ENCODE measurements around the gene HOXC9. TPM values are rescaled to one million over a fixed set of nuclear protein-coding genes. Genes with fewer than 3 reads are reported as not detected.
A peak's percentile ranks its signal among the peaks of the same experiment; 100 is the strongest.

Gene HOXC9
- total and polyA plus RNA-seq, 9 of the 15 experiments (the other 6 are each of a cell fraction or from before 2014, with no cell fraction given): 1.1 to 10.5 (median 9.3) TPM

DNA sequence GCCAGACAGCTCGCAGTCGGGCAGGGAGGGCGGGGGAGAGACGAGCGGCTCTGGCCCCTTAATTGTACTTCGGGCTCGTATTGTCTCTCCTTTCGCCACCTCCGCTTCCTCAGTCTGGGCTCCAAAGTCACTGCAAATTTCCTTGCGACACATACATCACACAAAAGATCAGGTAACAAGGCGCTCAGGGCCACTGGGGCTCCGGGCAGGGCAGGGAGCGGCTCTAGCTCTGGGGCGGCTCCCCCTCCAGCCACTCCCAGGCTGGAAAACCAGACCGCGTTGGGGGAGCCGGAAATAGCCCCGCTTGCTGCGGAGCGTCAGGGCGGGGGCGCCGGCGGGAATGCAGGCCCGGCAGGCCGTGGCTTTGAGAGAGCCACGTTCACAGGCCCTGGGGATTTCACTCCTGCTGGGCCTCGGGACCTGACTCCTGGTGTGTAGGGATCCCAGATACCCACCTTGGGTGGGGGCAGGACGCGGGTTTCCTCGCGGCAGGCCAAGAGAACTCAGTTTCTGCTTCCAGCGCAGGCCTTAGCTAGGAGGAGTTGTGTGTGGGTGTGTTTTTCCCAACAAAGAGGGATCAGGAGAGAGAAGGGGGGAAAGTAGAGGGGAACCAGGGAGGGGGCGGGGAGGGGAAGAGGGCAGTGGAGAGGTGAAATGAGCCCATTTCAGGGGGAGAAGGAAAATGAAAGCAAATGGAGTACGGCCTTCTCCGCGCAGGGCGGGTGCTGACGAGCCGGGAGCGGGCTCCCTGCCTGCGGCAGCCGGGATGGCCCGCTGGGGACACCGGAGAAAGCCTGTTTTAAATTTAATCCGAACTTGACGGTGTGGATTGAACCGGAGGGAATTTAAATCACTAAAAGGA, 4.4 kb upstream of the HOXC9 start (continued):
- TF ChIP-seq, protein P1, sequence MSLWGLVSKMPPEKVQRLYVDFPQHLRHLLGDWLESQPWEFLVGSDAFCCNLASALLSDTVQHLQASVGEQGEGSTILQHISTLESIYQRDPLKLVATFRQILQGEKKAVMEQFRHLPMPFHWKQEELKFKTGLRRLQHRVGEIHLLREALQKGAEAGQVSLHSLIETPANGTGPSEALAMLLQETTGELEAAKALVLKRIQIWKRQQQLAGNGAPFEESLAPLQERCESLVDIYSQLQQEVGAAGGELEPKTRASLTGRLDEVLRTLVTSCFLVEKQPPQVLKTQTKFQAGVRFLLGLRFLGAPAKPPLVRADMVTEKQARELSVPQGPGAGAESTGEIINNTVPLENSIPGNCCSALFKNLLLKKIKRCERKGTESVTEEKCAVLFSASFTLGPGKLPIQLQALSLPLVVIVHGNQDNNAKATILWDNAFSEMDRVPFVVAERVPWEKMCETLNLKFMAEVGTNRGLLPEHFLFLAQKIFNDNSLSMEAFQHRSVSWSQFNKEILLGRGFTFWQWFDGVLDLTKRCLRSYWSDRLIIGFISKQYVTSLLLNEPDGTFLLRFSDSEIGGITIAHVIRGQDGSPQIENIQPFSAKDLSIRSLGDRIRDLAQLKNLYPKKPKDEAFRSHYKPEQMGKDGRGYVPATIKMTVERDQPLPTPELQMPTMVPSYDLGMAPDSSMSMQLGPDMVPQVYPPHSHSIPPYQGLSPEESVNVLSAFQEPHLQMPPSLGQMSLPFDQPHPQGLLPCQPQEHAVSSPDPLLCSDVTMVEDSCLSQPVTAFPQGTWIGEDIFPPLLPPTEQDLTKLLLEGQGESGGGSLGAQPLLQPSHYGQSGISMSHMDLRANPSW (CRISPR knock-in tag; IDR thresholded peaks at IDR 0.05): no peak
- TF ChIP-seq ELF4 (CRISPR knock-in tag; IDR thresholded peaks at IDR 0.05) (no peak), SP1 (CRISPR knock-in tag; IDR thresholded peaks at IDR 0.05) (peak; percentile 52; the same call in 1 of the 2 replicates), PURB (CRISPR knock-in tag; IDR thresholded peaks at IDR 0.05; ENCODE audit: low read depth) (no peak), POLR2AphosphoS5 (IDR thresholded peaks at IDR 0.05; ENCODE audit: control insufficient read depth, insufficient read depth, low read depth, low read length) (peak; percentile 84), ZNF561 (CRISPR knock-in tag; conservative IDR thresholded peaks at IDR 0.05) (no peak), ASH1L (IDR thresholded peaks at IDR 0.05; ENCODE audit: borderline replicate concordance, low read depth, partially characterized antibody) (no peak), CBX5 (IDR thresholded peaks at IDR 0.05; ENCODE audit: borderline replicate concordance, low read depth) (no peak), YY1 (IDR thresholded peaks at IDR 0.05; ENCODE audit: borderline replicate concordance in 1 of 3, control insufficient read depth in 1 of 3, extremely low read depth in 1 of 3, insufficient read depth in 3 of 3, insufficient read length in 1 of 3, insufficient replicate concordance in 2 of 3, low read depth in 1 of 3, low read length in 2 of 3) (peak in 2 of 3 experiments; percentile 72 to 86), GTF2A2 (tag; IDR thresholded peaks at IDR 0.05) (no peak; the same call in 1 of the 2 replicates), PHTF2 (CRISPR knock-in tag; IDR thresholded peaks at IDR 0.05) (no peak), ZNF124 (CRISPR knock-in tag; IDR thresholded peaks at IDR 0.05) (no peak), RBM15 (IDR thresholded peaks at IDR 0.05; ENCODE audit: insufficient read depth, low read length) (no peak), LCOR (CRISPR knock-in tag; IDR thresholded peaks at IDR 0.05) (peak; percentile 29; the same call in 1 of the 2 replicates), CHD2 (IDR thresholded peaks at IDR 0.05; ENCODE audit: low read depth, low read length) (no peak)
- TF ChIP-seq, protein P2, sequence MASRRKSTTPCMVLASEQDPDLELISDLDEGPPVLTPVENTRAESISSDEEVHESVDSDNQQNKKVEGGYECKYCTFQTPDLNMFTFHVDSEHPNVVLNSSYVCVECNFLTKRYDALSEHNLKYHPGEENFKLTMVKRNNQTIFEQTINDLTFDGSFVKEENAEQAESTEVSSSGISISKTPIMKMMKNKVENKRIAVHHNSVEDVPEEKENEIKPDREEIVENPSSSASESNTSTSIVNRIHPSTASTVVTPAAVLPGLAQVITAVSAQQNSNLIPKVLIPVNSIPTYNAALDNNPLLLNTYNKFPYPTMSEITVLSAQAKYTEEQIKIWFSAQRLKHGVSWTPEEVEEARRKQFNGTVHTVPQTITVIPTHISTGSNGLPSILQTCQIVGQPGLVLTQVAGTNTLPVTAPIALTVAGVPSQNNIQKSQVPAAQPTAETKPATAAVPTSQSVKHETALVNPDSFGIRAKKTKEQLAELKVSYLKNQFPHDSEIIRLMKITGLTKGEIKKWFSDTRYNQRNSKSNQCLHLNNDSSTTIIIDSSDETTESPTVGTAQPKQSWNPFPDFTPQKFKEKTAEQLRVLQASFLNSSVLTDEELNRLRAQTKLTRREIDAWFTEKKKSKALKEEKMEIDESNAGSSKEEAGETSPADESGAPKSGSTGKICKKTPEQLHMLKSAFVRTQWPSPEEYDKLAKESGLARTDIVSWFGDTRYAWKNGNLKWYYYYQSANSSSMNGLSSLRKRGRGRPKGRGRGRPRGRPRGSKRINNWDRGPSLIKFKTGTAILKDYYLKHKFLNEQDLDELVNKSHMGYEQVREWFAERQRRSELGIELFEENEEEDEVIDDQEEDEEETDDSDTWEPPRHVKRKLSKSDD (conservative IDR thresholded peaks at IDR 0.05; ENCODE audit: low read length): no peak
- TF ChIP-seq, protein P3, sequence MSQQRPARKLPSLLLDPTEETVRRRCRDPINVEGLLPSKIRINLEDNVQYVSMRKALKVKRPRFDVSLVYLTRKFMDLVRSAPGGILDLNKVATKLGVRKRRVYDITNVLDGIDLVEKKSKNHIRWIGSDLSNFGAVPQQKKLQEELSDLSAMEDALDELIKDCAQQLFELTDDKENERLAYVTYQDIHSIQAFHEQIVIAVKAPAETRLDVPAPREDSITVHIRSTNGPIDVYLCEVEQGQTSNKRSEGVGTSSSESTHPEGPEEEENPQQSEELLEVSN (IDR thresholded peaks at IDR 0.05; ENCODE audit: borderline replicate concordance in 1 of 2, extremely low read depth in 1 of 2, insufficient read depth in 1 of 2, insufficient read length in 1 of 2, low read depth in 1 of 2, low read length in 1 of 2, poor library complexity in 1 of 2, severe bottlenecking in 1 of 2): peak; percentile 33 to 71
- TF ChIP-seq, protein P4, sequence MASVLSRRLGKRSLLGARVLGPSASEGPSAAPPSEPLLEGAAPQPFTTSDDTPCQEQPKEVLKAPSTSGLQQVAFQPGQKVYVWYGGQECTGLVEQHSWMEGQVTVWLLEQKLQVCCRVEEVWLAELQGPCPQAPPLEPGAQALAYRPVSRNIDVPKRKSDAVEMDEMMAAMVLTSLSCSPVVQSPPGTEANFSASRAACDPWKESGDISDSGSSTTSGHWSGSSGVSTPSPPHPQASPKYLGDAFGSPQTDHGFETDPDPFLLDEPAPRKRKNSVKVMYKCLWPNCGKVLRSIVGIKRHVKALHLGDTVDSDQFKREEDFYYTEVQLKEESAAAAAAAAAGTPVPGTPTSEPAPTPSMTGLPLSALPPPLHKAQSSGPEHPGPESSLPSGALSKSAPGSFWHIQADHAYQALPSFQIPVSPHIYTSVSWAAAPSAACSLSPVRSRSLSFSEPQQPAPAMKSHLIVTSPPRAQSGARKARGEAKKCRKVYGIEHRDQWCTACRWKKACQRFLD (CRISPR knock-in tag; IDR thresholded peaks at IDR 0.05): no peak
